Fibroblast of mammary gland (primary cell): ENCODE measurements around the gene ATP2A3.

Source experiments
- DNase-seq: peaks from one replicate; pipeline ENCODE4 v3.0.0-alpha.2; 2010; ENCODE audit warnings: low read depth
- H3K4me3 ChIP-seq: 2 replicates; pipeline ENCODE4 v1.5.1; 2011; ENCODE audit warnings: low read depth, mild to moderate bottlenecking, low read length, moderate library complexity; ENCODE audit not compliant: control insufficient read depth
- TF ChIP-seq, protein P1 (sequence below): conservative IDR thresholded peaks from 2 replicates; pipeline ENCODE4 v1.5.1; 2011; ENCODE audit warnings: low read depth, low read length, inconsistent platforms; ENCODE audit not compliant: control insufficient read depth, insufficient read depth

ATP2A3 gene

DNA sequence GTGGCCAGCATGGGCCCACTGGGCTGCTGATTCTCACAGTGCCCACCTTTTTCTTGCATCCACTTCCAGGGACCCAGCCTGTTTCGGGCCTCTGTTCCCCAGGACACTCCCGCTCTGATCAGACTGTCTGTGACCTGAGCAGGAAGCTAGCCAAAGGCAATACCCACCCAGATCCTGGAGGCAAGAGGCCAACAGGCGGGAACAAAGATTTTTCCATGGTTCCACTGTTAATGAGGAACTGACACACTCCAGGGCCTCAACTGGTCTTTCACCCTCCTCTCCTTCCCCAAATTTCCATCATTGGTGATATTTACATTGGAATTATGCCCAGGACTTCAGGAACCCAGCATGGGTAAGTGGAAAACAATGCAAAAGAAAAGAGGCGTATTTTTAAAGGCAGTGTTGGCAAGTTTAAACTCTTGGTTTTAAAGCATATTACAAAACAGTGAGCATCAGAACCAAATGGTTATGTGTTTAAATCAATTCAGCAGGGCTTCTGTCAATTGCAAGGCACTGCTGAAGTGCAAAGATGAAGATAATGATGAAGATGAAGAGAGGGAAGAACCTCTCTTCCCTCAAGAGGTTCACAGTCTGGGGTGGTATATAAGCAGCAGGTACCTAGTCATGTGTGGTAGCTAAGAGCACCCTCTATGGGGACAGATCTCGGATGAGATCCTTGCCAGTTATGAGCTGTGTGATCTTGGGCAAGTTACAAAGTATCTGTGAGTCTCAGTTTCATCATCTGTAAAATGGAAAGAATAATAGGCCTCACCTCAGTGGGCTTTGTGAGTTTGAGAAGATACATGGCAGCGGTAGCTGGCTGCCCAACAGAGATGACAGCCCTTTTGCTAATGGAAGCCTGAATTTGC lies 14.4 kb upstream of the ATP2A3 start:
- DNase-seq, result peak; percentile 22
- H3K4me3 ChIP-seq, result no peak overlapping the region
- TF ChIP-seq, protein P1, sequence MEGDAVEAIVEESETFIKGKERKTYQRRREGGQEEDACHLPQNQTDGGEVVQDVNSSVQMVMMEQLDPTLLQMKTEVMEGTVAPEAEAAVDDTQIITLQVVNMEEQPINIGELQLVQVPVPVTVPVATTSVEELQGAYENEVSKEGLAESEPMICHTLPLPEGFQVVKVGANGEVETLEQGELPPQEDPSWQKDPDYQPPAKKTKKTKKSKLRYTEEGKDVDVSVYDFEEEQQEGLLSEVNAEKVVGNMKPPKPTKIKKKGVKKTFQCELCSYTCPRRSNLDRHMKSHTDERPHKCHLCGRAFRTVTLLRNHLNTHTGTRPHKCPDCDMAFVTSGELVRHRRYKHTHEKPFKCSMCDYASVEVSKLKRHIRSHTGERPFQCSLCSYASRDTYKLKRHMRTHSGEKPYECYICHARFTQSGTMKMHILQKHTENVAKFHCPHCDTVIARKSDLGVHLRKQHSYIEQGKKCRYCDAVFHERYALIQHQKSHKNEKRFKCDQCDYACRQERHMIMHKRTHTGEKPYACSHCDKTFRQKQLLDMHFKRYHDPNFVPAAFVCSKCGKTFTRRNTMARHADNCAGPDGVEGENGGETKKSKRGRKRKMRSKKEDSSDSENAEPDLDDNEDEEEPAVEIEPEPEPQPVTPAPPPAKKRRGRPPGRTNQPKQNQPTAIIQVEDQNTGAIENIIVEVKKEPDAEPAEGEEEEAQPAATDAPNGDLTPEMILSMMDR, result no peak

DNA sequence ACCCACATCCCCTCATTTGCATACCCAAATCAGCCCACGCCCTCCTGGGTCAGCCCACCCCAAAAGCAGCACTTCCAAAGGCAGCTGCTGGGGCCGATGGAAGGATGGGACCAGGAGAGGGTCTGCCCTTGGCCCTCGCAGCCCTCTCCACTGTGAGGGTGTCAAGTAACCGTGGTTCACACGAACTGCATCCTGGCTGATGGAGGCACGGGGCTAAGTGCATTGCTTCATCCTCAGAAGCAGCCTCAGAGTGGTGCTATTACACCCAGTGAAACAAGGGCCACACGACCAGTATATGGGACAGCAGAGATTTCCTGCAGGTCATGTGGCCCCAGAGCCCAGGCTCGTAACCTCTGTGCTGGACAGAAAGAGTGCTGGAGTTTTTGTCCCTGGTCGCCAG lies 13.2 kb upstream of the ATP2A3 start:
- DNase-seq, result no peak
- no peak overlapping the region for H3K4me3 ChIP-seq
- TF ChIP-seq, protein P1, result no peak

DNA sequence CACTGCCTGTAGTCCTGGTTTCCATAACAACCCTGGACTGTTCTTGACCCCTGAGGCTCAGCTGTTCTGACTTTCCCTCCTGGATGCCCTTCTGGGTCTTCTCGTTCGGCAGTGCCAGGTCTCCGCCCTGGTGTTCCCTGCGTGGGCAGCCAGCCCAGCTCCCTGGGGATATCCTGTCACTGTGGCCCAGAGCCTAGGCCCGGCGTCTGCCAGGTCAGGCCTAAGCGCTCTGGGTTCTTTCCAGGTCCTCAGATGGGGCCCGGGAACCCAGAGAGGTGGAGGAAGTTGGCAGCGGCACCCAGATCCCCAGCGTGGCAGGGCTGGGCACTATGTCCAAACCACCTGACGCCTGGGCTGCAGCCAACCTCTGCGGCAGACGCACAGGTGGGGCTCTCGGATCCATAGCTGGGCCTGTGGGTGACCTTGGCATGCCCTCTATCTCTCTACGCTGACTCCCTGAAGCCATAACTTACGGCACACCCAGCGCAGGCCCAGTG lies 12.5 kb upstream of the ATP2A3 start:
- TF ChIP-seq, protein P1, result no peak
- DNase-seq, result no peak
- H3K4me3 ChIP-seq, result no peak overlapping the region

DNA sequence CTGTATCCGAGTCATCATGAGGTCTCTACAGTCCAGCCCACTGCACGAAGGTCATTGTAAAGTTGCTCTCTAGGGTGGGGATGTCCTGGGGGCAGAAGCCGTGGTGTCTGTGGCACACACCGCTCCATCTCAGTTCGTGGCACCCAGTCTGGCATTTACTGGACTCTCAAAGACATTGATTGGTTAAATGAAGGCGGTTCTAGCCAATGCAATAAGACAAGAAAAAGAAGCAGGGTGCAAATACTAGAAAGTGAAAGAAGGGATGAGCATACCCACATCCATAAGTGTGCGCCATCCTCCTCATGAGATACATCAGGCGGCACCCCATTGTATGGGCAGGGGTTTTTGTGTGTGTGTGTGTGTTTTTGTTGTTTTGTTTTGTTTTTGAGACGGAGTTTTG lies 10.7 kb upstream of the ATP2A3 start:
- H3K4me3 ChIP-seq, result no peak overlapping the region
- TF ChIP-seq, protein P1, result no peak
- no peak for DNase-seq

DNA sequence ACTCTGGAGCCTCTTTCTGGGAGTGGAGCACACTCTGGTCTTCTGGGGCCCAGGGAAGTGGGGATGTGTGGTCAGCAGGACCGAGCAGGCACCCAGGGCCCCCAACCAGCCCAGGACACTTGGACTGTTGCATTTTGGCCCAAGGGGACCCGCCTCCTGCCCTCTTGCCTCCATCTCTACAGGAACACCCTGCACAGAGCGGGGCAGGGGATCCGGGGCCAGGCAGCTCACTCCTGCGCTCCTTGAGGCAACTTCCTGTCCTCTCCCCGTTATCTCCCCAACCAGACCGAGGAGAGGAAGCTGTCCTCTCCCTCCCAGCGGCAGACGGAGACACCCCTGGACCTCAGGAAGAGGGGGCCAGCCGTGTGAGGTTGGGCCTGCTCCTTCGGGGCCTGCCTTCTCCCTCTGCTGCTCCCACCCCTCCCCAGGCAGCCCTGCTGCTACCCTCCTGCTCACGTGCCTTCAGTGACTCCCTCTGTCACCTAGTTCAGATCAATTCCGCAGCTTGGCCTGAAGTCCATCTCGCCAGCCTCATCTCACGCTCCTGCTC lies 10.0 kb upstream of the ATP2A3 start:
- TF ChIP-seq, protein P1, result no peak
- DNase-seq, result no peak
- no peak overlapping the region for H3K4me3 ChIP-seq

DNA sequence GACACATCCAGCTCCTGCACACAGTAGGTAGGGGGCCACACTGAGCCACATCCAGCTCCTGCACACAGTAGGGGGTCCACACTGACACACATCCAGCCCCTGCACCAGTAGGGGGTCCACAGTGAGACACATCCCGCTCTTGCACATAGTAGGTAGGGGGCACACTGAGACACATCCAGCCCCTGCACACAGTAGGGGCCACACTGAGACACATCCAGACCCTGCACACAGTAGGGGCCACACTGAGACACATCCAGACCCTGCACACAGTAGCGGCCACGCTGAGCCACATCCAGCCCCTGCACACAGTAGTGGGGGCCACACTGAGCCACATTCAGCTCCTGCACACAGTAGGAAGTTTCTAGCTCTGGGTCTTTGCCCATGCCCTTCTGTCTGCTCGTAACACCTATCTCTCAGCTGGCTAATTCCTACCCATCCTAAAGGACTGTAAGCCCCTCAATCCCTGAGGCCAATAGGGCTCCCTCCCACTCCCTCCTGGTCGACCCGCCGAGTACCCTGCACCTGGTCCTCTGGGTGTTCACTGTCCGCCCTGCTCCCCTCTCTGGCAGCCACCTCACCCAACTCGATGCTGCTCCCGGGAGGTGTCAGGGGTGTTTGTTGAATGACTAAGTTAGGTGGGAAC lies 9.4 kb upstream of the ATP2A3 start:
- DNase-seq, result no peak
- TF ChIP-seq, protein P1, result no peak
- no peak overlapping the region for H3K4me3 ChIP-seq
